ENCODE measurements around the gene UBA6. TPM values are rescaled to one million over a fixed set of nuclear protein-coding genes. Genes with fewer than 3 reads are reported as not detected.
"Not testable (repeated sequence)": the region's sequence is repeated elsewhere in the genome, so short reads cannot be mapped to it uniquely, and the experiment has no call there.

Gene UBA6
- total RNA-seq, 2 donors from 2014 or later: 57.2 to 73.2 TPM

- H3K36me3 ChIP-seq: no peaks in the 10 kb centered on the region
- H3K27ac ChIP-seq: no peak overlapping the region
- H3K4me3 ChIP-seq: no peak overlapping the region
- H3K27me3 ChIP-seq: no peaks in the 10 kb centered on the region
- no peak overlapping the region for H3K9ac ChIP-seq (ENCODE audit: low read depth in 2 of 2, low read length in 2 of 2)
- intact Hi-C loops (cut with DNase I): no loop called here
- no peak for TF ChIP-seq CTCF (IDR thresholded peaks at IDR 0.05)
- no peaks in the 10 kb centered on the region for H3K4me1 ChIP-seq
- DNase-seq: no peak
- no peaks in the 10 kb centered on the region for H3K9me3 ChIP-seq
Measured at GRCh38 chr4:67713529-67714247, 12.7 kb upstream of the UBA6 start.

- no peak overlapping the region for H3K9ac ChIP-seq (ENCODE audit: low read depth in 2 of 2, low read length in 2 of 2)
- H3K4me1 ChIP-seq: no peaks in the 10 kb centered on the region
- no peak overlapping the region for H3K27ac ChIP-seq
- no peaks in the 10 kb centered on the region for H3K36me3 ChIP-seq
- no peak for DNase-seq
- intact Hi-C loops (cut with DNase I): no loop called here
- no peaks in the 10 kb centered on the region for H3K27me3 ChIP-seq
- no peak for TF ChIP-seq CTCF (IDR thresholded peaks at IDR 0.05)
- H3K9me3 ChIP-seq: no peaks in the 10 kb centered on the region
- no peak overlapping the region for H3K4me3 ChIP-seq
Measured at GRCh38 chr4:67712650-67713528, 11.9 kb upstream of the UBA6 start.

GRCh38 chr4:67712000-67712625, 11.2 kb upstream of the UBA6 start:
- no peak overlapping the region for H3K9ac ChIP-seq (ENCODE audit: low read depth in 2 of 2, low read length in 2 of 2)
- TF ChIP-seq CTCF (IDR thresholded peaks at IDR 0.05): no peak
- intact Hi-C loops (cut with DNase I): no loop called here
- no peaks in the 10 kb centered on the region for H3K4me1 ChIP-seq
- H3K9me3 ChIP-seq: no peaks in the 10 kb centered on the region
- DNase-seq: no peak
- no peak overlapping the region for H3K27ac ChIP-seq
- H3K4me3 ChIP-seq: no peak overlapping the region
- no peaks in the 10 kb centered on the region for H3K27me3 ChIP-seq
- no peaks in the 10 kb centered on the region for H3K36me3 ChIP-seq

- H3K9ac ChIP-seq (ENCODE audit: low read depth in 2 of 2, low read length in 2 of 2); H3K4me3 ChIP-seq; DNase-seq; intact Hi-C loops (cut with DNase I); H3K36me3 ChIP-seq; H3K9me3 ChIP-seq; H3K27me3 ChIP-seq; H3K4me1 ChIP-seq; H3K27ac ChIP-seq: not testable (repeated sequence)
Measured at GRCh38 chr4:67706682-67707081, 5.7 kb upstream of the UBA6 start.

GRCh38 chr4:67704843-67705242, 3.9 kb upstream of the UBA6 start:
- Histone ChIP-seq H3K36me3 (no peaks in the 10 kb centered on the region), H3K9me3 (no peaks in the 10 kb centered on the region), H3K4me1 (no peaks in the 10 kb centered on the region), H3K27ac (no peak overlapping the region), H3K4me3 (no peak overlapping the region), H3K9ac (ENCODE audit: low read depth in 2 of 2, low read length in 2 of 2) (no peak overlapping the region), H3K27me3 (no peaks in the 10 kb centered on the region)
- intact Hi-C loops (cut with DNase I): no loop called here
- DNase-seq: no peak
- TF ChIP-seq CTCF (IDR thresholded peaks at IDR 0.05): no peak
